GM12878 (cell line): Measurements from ENCODE around the gene TMX4.

ENCODE experiments used
- POLR2A ChIP-seq: IDR thresholded peaks from 2 replicates; pipeline ENCODE4 v1.6.1; 2011; ENCODE audit warnings: low read depth, mild to moderate bottlenecking, low read length
- RAD21 ChIP-seq: IDR thresholded peaks from 2 replicates; pipeline ENCODE4 v1.6.1; 2011; ENCODE audit warnings: mild to moderate bottlenecking, low read depth, low read length, moderate library complexity; ENCODE audit not compliant: insufficient read depth
- ZNF274 ChIP-seq: IDR thresholded peaks from one replicate; pipeline ENCODE4 v1.8.0; 2011; ENCODE audit not compliant: insufficient read length, insufficient read depth
- TF ChIP-seq, protein P1 (sequence below): IDR thresholded peaks from 2 replicates; pipeline ENCODE4 v1.6.1; 2011; ENCODE audit warnings: low read depth, low read length, improper control_type of control experiment, borderline replicate concordance
- TF ChIP-seq, protein P2 (sequence below): fragments of 450-650 bp; formaldehyde crosslinking; IDR thresholded peaks from 2 replicates; pipeline ENCODE4 v1.5.0; 2022; ENCODE audit warnings: mild to moderate bottlenecking, missing genetic modification characterization
- TF ChIP-seq, protein P3 (sequence below): fragments of 450-650 bp; IDR thresholded peaks from 2 replicates; pipeline ENCODE4 v1.6.1; 2016; ENCODE audit warnings: mild to moderate bottlenecking
- TF ChIP-seq, protein P4 (sequence below), 3 experiments: IDR thresholded peaks in 2 of 3; conservative IDR thresholded peaks in 1 of 3; 2 replicates each; pipeline ENCODE4 v1.5.1; 2011; ENCODE audit warnings: low read depth in 3 of 3, low read length in 3 of 3, mild to moderate bottlenecking in 3 of 3, control low read depth in 2 of 3, moderate library complexity in 2 of 3, inconsistent platforms in 1 of 3, mixed read lengths in 1 of 3; ENCODE audit not compliant: control insufficient read depth in 2 of 3, insufficient read depth in 1 of 3; ENCODE audit errors: extremely low read depth in 1 of 3

DNA sequence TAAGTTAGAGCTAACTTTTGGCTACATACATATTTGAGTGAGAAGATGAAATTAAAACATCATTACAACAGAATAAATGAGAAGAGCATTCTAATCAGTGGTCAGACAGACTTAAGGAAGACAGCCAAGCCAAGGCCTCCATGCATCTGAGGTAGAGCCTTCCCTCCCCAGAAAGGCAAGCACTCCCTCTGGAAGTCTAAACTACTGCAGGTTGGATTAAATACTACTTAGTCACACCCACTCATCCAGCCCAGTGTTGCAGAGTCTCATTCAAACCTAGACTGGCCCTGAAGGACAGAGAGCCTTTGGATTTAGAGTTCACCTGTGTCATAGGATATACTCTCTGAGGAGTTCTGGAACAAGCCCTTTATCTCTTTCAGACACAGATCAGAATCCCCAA, 29.2 kb downstream of the TMX4 start:
- TF ChIP-seq, protein P1, sequence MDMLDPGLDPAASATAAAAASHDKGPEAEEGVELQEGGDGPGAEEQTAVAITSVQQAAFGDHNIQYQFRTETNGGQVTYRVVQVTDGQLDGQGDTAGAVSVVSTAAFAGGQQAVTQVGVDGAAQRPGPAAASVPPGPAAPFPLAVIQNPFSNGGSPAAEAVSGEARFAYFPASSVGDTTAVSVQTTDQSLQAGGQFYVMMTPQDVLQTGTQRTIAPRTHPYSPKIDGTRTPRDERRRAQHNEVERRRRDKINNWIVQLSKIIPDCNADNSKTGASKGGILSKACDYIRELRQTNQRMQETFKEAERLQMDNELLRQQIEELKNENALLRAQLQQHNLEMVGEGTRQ: no peak
- TF ChIP-seq, protein P2, sequence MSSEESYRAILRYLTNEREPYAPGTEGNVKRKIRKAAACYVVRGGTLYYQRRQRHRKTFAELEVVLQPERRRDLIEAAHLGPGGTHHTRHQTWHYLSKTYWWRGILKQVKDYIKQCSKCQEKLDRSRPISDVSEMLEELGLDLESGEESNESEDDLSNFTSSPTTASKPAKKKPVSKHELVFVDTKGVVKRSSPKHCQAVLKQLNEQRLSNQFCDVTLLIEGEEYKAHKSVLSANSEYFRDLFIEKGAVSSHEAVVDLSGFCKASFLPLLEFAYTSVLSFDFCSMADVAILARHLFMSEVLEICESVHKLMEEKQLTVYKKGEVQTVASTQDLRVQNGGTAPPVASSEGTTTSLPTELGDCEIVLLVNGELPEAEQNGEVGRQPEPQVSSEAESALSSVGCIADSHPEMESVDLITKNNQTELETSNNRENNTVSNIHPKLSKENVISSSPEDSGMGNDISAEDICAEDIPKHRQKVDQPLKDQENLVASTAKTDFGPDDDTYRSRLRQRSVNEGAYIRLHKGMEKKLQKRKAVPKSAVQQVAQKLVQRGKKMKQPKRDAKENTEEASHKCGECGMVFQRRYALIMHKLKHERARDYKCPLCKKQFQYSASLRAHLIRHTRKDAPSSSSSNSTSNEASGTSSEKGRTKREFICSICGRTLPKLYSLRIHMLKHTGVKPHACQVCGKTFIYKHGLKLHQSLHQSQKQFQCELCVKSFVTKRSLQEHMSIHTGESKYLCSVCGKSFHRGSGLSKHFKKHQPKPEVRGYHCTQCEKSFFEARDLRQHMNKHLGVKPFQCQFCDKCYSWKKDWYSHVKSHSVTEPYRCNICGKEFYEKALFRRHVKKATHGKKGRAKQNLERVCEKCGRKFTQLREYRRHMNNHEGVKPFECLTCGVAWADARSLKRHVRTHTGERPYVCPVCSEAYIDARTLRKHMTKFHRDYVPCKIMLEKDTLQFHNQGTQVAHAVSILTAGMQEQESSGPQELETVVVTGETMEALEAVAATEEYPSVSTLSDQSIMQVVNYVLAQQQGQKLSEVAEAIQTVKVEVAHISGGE: no peak
- no peak for TF ChIP-seq RAD21
- TF ChIP-seq POLR2A: no peak
- TF ChIP-seq ZNF274: no peak
- TF ChIP-seq, protein P3, sequence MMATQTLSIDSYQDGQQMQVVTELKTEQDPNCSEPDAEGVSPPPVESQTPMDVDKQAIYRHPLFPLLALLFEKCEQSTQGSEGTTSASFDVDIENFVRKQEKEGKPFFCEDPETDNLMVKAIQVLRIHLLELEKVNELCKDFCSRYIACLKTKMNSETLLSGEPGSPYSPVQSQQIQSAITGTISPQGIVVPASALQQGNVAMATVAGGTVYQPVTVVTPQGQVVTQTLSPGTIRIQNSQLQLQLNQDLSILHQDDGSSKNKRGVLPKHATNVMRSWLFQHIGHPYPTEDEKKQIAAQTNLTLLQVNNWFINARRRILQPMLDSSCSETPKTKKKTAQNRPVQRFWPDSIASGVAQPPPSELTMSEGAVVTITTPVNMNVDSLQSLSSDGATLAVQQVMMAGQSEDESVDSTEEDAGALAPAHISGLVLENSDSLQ: no peak
- TF ChIP-seq, protein P4, sequence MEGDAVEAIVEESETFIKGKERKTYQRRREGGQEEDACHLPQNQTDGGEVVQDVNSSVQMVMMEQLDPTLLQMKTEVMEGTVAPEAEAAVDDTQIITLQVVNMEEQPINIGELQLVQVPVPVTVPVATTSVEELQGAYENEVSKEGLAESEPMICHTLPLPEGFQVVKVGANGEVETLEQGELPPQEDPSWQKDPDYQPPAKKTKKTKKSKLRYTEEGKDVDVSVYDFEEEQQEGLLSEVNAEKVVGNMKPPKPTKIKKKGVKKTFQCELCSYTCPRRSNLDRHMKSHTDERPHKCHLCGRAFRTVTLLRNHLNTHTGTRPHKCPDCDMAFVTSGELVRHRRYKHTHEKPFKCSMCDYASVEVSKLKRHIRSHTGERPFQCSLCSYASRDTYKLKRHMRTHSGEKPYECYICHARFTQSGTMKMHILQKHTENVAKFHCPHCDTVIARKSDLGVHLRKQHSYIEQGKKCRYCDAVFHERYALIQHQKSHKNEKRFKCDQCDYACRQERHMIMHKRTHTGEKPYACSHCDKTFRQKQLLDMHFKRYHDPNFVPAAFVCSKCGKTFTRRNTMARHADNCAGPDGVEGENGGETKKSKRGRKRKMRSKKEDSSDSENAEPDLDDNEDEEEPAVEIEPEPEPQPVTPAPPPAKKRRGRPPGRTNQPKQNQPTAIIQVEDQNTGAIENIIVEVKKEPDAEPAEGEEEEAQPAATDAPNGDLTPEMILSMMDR (IDR thresholded peaks at IDR 0.05 in 2 of 3, conservative IDR thresholded peaks at IDR 0.05 in 1 of 3; ENCODE audit: control insufficient read depth in 2 of 3, extremely low read depth in 1 of 3, insufficient read depth in 1 of 3, low read depth in 3 of 3, low read length in 3 of 3): no peak
